ENCODE measurements around the gene DPP8.
"Not testable (repeated sequence)": the region's sequence is repeated elsewhere in the genome, so short reads cannot be mapped to it uniquely, and the experiment has no call there.

Gene DPP8

DNA sequence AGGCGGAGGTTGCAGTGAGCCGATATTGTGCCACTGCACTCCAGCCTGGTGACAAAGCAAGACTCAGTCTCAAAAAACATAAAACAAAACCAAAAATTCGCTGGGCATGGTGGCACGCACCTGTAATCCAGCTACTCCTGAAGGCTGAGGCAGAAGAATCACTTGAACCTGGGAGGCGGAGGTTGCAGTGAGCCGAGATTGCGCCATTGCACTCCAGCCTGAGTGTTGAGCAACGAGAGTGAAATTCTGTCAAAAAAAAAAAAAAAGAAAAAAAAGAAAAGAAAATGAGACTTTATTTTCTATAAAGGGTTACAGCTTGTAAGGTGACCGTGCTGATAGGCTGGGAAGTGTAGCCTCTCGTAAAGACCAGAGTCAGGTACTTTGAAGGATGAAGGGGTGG lies 6.7 kb upstream of the DPP8 start:
- DNase-seq: no peak

DNA sequence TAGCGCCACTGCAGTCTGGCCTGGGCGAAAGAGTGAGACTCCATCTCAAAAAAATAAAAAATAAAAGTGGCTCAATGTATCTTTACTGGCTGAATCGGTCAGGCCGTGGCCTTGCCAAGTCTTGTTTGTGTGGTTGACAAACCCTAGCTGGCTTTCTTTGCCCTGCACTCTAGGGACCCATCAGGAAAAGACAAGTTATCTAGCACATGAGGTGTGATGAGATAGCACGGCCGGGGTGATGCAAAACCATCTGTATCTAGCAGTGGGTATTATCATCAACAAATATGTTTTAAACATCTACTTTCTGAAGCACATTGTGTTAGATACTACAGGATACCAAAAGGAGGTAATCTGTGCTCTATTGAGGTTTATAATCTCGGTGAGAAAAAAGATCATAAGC lies 3.9 kb upstream of the DPP8 start:
- DNase-seq: no peak

DNA sequence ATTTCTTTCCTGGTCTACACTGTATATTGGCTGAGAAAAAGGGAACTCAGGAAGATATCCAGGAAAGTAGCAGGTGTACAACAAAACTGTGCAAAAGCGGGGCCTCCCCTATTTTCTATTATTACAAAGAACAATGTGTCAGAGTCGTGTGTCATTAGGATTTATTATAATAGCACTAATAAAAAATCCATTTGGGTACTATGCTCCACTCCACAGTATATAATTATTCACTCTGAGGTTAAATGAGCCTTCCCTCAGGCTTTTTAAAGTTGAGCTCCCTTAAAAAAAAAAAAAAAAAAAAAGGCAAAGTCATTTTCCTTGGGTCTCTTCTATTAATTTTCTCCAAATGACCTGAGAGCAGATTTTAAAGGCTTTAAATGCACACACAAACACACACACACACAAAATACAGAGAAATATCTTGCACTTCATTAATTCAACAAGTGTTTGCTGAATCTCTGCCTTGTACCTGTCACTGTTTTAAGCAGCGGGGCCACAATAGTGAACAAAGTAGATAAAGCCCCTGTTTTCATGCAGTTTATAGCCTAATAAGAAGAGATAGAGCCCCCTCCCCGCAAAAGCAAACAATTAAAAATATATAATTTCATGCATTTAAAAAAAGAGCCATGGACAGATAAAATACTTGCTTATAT lies 1.3 kb upstream of the DPP8 start:
- DNase-seq: no peak

DNA sequence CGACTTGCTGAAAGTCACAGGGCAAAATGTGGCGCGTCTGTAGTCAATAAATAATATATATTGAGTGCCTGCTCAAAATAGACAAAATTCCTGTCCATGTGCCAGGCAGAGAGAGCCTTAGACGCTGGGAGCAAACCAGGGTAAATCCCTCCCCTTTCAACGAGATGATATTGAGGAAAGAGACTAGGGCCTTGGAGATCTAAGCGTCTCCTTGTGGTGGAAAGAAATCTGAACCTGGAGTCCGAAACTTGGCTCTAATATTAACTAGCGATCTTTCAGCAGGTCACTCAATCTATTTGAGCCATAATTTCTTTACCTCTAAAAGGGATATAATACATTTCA lies 348 bp upstream of the DPP8 start:
- DNase-seq: no peak

DNA sequence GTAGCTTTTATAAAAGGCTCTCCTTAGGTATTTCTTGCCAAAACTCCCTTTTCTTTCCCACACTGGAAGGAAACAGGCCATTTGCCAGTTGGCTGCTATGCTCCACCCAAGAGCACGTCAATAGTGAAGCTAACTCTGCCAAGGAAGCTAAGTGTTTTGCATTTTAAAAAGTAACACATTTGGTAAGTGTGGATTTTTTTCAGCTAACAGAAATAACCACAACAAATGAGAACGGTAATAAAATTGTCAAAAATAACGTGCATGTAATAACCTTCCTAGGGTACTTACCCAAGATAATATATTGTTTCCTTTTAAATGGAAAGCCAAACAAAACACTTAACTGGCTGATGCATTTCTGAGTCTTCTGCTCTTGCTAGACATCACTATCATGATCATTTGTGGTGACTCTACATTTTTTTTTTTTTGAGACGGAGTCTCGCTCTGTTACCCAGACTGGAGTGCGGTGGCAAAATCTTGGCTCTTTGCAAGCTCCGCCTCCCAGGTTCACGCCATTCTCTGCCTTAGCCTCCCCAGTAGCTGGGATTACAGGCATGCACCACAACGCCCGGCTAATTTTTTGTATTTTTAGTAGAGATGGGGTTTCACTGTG lies 4.6 kb downstream of the DPP8 start:
- DNase-seq: peak; percentile 61

DNA sequence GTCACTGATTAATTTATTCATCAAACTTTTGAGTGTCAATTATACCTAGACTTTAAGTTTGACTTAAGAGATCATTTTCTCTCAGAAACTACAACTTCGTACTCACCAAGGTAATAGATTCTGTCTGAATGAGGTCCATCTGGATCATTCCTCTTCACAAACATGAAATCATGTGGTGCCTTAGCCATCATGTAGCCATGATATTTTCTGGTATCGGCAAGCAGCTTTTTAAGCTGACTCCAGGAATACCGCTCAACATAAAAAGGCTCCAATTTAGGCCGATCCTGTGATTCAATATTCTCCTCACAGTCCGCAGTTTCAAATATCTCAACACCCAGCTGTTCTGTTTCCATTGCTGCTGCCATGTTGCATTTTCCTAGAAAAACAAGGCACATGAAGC lies 5.3 kb downstream of the DPP8 start:
- no peak for DNase-seq

DNA sequence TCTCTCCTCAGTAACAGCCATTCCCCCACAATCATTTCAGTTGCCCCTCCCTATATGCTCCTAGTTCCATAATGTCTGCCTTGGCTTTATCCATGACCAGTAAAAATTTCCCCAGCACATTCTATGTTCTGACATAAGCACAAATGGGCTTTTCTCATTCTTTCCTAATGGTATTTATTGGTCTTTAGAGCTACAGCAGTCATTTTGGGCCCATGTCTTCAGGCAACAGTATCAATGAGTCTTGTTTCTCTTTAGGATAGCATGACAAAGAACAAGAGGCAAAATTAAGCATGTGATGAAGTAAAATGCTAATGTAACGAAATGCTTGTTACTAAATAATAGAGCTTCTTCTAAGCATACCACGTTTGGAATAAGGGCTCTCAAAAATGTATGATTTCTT lies 8.2 kb downstream of the DPP8 start:
- no peak for DNase-seq

DNA sequence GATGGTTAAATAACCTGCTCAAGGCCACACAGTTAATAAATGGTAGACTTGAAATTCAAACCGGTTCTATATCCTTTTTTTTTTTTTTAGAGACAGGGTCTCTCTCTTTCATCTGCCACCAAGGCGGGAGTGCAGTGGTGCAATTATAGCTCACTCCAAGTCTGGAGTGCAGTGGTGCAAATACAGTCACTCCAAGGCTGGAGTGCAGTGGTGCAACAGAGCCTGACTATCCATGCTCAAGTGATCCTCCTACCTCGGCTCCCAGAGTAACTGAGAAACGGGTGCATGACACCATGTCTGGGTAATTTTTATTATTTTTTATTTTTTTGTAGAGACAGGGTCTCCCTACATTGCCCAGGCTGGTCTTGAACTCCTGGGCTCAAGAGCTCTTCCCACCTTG lies 23.4 kb downstream of the DPP8 start:
- DNase-seq: no peak

DNA sequence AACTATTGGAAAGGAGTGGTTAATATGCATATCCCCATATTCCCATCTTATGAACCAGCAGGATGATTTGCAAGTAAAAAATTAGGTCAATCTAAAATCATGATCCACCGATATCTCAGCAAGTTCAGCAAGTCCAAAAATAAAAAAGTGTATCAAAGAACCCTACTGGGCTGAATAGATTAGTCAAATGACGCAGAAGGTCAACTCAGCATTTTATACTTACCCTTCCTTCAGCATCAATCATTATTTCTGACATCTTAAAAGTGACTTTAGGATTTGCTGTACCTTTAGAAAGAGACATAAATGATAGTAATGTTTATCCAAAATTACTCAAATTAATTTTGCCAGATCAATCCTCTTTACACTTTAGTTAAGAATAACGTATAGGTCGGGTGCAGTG lies 32.6 kb downstream of the DPP8 start:
- no peak for DNase-seq

DNA sequence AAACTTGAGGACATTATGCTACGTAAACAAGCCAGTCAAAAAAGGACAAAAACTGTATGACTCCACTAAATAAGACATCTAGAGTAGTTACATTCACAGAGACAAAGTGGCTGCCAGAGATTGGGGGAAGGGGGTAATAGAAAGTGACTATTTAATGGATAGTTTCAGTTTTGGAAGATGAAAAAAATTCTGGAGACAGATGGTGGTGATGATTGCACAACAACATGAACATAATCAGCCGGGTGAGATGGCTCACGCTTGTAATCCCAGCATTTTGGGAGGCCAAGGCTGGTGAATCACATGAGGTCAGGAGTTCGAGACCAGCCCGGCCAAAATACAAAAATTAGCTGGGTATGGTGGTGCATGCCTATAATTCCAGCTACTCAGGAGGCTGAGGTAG lies 40.6 kb downstream of the DPP8 start:
- DNase-seq: no peak

DNA sequence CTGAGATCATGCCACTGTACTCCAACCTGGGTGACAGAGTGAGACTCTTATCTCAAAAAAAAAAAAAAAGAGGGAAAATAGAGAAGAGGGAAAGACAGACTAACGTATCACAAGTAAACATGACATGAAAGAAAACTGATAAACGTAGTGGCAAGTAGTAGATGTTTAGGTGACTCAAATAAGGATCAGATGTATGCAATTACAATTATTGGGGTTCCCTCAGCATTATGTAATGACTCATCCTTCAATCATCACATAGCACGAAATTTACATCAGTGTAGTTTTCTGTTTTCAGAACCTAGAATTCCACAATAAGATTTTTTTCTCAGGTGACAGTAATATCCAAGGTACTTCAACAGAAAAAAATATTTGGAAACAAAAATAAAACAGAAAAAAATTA lies 46.6 kb downstream of the DPP8 start:
- DNase-seq: no peak

DNA sequence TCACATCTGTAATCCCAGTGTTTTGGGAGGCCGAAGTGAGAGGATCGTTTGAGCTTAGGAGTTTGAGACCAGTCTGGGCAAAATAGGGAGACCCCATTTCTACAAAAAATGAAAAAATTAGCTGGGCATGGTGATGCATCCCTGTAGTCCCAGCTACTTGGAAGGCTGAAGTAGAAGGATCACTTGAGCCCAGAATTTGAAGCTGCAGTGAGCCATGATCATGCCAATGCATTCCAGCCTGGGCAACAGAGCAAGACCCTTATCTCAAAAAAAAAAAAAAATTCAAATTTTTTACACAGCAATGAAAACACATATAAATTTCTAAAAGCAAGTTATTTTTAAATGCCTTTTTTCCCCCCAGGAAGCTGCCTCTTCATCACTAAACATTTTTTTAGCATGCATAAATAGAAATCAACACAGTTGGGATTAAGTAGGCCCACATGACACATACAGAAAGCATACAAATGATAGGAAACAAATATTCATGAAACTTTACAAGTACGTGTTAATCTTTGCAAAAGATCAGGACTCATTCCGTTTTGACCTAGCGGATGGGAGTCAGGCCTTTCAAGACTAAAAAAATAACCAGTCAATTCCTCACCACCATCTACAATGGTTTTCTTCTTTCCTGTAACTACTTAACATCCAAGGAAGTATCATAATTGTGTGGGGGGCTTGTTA lies 49.1 kb downstream of the DPP8 start:
- no peak for DNase-seq

DNA sequence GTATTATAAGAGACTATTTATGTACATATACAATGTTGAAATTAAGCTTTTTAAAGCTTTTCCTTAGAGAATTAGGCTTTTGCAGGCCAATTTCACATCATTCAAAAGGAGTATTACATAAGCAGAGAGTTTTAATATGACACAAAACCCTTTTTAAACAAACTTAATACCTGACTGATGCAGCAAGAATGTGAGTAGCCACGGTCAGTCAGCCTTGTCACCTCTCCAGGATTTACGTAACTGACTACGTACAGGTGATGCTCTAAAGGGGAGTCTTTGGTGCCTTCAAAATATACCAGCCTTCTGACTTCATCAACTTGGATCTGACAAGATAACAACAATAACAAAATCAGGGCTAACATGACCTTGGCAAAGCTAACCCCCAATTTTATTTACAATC lies 50.6 kb downstream of the DPP8 start:
- no peak for DNase-seq

DNA sequence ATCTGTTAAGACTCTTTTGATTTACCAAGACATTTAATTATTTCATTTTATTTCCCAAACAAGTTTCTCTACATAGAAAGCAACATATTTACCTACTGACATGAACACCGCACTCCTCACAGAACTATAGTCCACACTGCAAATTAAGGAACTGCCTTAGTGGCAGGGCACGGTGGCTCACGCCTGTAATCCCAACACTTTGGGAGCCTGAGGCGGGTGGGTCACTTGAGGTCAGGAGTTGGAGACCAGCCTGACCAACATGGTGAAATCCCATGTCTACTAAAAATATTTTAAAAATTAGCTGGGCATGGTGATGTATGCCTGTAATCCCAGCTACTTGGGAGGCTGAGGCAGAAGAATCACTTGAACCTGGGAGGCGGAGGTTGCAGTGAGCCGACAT lies 54.4 kb downstream of the DPP8 start:
- DNase-seq: not testable (repeated sequence)

DNA sequence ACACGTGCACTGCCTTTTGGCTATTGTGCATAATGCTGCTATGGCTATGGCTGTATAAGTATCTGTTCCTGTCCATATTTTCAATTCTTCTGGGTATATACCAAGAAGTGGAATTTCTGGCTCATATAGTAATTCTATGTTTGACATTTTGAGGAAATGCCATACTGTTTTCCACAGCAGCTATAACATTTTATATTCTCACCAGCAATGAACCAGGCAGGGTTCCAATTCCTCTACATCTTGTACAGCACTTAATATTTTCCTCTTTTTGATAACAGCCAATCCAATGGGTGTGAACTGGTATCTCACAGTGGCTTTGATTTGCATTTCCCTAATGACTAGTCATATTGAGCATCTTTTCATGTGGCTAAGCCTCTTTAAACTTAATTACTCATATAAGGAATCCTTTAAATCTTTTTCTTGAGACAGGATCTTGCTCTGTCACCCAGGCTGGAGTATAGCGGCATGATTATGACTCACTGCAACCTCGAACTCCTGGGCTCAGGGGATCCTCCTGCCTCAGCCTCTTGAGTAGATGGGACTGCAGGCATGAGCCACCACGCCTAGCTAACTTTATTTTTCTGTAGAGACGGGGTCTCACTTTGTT lies 56.6 kb downstream of the DPP8 start:
- no peak for DNase-seq

DNA sequence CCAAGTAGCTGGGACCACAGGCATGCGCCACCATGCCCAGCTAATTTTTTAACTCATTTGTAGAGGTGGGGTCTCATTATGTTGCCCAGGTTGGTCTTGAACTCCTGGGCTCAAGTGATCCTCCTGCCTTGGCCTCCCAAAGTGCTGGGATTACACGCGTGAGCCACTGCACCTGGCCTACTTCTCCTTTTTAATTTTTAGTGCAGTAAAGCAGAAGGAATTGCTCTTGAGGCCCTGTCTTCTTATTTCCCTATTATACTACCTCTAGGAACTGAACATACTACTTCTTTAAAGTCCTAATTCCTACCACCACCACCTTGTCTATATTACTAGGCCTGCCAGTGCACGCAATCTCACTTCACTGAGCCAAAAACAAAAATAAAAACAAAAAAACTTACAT lies 62.2 kb downstream of the DPP8 start:
- not testable (repeated sequence) for DNase-seq

DNA sequence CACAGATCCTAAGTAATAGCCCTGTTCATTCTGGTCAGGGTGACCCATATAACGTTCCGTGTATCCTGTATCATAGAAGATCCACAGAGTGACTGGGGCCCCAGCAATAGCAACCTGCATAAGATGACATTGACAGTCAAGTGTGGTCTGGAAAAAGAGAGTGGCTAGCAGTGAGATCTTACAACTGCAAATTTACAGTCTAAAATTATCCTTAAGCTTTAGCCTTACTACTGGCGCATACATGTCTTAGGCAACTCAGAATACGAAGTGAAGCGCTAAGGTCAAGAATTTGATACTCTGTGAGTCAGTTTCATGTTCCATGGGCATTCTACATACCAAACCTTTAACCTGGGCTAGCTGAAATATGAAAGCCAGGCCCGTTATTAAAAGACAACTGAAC lies 65.5 kb downstream of the DPP8 start:
- DNase-seq: no peak

DNA sequence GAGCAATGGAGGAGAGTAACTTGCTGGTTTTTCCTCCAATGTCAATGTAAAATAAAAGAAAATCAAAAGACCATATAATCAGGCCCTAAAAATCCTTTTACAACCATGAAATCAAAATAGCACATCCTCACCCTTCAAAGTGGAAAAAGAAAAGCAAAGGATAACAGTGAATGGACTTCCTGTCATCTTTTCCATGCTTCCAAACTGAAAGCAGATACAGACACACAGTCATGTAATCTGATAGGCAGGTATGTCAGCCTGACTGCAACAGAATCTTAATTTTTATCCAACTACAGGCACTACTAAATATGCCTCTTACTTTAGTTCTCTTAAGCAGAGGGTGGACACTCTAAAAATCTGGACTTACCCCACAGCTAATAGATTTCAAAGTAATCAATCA lies 66.9 kb downstream of the DPP8 start:
- DNase-seq: no peak

DNA sequence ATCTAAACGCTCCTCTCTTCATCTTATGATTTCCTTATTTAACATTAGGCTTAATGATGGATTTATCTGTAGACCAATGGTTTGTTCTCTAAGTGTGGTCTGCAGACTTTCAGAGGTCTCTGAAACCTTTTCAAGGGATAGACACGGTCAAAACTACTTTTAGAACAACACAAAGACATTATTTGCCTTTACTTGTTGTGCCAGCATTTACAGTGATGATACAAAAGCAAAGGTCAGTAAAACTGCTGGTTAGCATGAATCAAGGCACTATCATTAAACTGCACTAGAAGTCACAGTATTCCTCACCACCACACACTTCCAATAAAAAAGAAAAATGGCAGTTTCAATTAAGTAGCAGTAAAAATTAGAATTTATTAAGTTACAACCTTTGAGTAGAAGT lies 70.3 kb downstream of the DPP8 start:
- no peak for DNase-seq

DNA sequence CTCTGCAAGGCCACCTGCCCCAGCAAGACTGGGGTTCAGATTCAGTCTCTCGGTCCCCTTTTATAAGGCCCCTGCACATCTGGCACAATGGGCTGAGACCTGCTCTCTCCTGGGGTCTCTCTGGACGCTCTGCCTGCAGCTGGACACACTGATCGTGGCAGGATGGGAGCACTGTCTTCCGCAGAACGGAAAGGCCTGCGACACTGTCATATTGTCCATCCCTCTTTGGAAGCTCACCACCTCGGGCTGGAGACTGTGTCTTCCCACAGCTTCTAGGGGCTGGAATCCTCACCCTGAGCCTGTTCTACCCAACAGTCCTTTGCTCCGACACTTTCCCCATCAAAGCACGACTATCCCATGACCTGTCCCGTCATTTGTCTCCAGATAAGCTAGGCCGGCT lies 83.3 kb downstream of the DPP8 start:
- no peak for DNase-seq

DNA sequence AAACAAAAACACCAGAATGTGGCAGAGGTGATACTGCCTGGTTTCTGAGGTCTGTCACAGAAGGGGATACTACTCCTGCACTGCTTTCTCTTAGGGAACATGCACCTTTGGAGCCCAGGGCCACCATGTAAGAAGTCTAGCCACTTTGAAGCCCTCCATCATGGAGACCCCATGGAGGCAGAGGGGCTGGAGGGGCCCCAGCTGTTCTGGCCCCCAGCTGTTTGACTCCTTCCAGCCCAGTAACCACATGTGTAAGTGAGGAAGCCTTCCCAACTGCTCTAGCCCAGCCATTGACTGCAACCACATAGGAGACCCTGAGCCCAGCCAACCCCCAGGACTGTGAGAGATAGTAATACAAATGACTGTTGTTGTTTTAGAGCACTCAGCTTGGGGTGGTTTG lies 85.8 kb downstream of the DPP8 start:
- DNase-seq: no peak

DNA sequence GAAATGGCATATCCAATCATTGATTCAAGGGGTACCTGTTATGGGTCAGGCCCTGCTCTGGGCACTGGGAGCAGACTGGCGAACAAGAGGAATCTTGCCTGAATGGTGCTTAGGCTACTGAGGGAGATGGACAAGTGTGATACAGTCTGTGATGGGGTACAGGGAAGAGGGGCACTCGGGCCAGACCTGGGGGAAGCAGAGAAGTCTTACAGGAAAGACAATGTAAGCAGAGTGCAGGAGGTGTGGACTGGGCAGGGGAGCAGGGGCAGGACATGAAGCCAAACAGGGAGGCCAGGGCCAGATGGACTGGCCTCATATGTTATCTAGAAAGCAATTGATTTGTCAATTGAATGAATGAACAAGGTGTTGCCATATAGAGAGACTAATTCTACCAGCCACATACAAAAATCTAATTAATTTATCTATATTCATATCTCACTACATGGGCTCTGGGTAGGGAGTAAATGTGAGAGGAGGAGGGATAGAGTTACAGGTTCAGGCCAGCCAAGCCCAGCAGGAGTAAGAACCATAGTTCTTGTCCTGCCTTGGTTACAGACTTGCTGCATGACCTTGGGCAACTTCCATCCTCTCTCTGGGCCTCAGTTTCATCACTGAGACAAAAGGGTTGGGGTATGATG lies 91.2 kb downstream of the DPP8 start:
- no peak for DNase-seq

DNA sequence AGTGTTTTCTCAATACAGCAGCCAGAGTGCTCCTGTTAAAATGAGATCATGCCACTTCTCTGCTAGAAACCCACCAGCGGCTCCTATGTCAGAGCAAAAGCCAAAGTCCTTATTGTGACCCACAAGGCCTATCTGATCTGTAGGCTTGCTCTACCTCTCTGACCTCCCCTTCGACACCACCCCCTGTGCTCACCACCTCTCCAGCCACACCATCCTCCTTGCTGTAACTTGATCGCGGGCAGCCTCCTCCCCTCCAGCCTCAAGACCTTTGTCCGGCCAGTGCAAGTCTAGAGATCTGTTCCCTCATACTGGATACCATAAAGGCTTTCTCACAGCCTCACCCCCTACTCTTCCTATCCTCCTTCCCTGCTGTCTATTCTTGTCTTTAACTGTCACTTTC lies 92.8 kb downstream of the DPP8 start:
- DNase-seq: no peak
